Measurements from ENCODE around the gene TMPRSS15. TPM values are rescaled to one million over a fixed set of nuclear protein-coding genes. Genes with fewer than 3 reads are reported as not detected.

Gene TMPRSS15
- total RNA-seq, 4 donors from 2014 or later: not detected

DNA sequence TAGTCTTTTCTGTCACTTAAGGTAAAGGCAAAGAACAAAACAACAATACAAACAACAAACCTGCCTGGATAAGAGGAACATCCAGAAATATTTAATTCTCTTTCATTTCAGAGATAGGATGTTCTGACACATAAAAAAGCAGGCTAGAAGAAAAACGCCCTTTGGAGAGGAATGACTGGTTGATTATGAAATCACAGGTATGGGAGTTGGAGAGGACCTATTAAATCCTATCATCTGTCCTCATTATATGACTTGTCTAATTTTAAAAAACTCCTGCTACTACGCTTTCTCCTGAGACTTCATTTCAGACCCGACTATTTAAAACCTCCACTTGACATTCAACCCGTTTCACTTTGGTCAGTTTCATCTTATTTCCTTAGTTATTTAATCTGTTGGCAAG lies 54.1 kb downstream of the TMPRSS15 start:
- DNase-seq: no peak
- H3K4me3 ChIP-seq: no peak overlapping the region
- H3K36me3 ChIP-seq: no peaks in the 10 kb centered on the region
- 65 to 69% methylated on average over 4 of the region's 4 CpGs for WGBS, 2 donors (ENCODE audit: low coverage in 1 of 2)
- no peak overlapping the region for H3K27ac ChIP-seq
- TF ChIP-seq POLR2A (IDR thresholded peaks at IDR 0.05) (no peak), POLR2AphosphoS5 (IDR thresholded peaks at IDR 0.05) (no peak), EP300 (IDR thresholded peaks at IDR 0.05; ENCODE audit: low read depth) (no peak)
- TF ChIP-seq, protein P1, sequence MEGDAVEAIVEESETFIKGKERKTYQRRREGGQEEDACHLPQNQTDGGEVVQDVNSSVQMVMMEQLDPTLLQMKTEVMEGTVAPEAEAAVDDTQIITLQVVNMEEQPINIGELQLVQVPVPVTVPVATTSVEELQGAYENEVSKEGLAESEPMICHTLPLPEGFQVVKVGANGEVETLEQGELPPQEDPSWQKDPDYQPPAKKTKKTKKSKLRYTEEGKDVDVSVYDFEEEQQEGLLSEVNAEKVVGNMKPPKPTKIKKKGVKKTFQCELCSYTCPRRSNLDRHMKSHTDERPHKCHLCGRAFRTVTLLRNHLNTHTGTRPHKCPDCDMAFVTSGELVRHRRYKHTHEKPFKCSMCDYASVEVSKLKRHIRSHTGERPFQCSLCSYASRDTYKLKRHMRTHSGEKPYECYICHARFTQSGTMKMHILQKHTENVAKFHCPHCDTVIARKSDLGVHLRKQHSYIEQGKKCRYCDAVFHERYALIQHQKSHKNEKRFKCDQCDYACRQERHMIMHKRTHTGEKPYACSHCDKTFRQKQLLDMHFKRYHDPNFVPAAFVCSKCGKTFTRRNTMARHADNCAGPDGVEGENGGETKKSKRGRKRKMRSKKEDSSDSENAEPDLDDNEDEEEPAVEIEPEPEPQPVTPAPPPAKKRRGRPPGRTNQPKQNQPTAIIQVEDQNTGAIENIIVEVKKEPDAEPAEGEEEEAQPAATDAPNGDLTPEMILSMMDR (IDR thresholded peaks at IDR 0.05): no peak
- no peaks in the 10 kb centered on the region for H3K9me3 ChIP-seq
- intact Hi-C loops (cut with DNase I; ENCODE audit: low total_unique reads): no loop called here
- H3K4me1 ChIP-seq: no peaks in the 10 kb centered on the region
- H3K27me3 ChIP-seq: no peaks in the 10 kb centered on the region
- in situ Hi-C loops (cut with MboI; ENCODE audit: low pct_ligation_motif_present in 1 of 4, low pct_unique_long_range_greater_than_20kb in 1 of 4, low sequenced_read_pairs in 3 of 4): no loop called here

DNA sequence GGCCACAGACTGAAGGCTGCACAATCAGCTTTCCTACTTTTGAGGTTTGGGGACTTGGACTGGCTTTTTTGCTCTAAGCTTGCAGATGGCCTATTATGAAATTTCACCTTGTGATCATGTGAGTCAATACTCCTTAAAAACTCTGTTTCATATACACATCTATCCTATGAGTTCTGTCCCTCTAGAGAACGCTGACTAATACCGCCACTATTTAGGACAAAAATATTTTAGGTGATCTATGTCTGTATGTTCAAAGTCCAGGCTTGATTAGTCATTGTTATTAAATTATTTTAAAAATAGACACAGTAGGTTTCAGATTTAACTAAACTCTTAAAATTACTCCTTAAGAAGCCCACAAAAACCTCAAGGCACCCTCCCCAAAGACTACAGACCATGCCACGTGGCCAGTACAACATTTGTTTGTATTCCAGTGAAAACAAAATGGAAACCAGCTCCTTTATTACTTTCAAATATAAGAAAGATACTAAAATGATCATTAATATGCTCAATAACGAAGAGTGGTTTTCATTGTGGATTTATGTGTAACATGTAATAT lies 63.1 kb downstream of the TMPRSS15 start:
- intact Hi-C loops (cut with DNase I; ENCODE audit: low total_unique reads): no loop called here
- Histone ChIP-seq H3K36me3 (no peaks in the 10 kb centered on the region), H3K27ac (no peak overlapping the region), H3K27me3 (no peaks in the 10 kb centered on the region), H3K4me3 (no peak overlapping the region), H3K9me3 (no peaks in the 10 kb centered on the region), H3K4me1 (no peaks in the 10 kb centered on the region)
- 56 to 75% methylated on average over 4 of the region's 4 CpGs for WGBS, 2 donors (ENCODE audit: low coverage in 1 of 2)
- TF ChIP-seq POLR2A (IDR thresholded peaks at IDR 0.05) (no peak), EP300 (IDR thresholded peaks at IDR 0.05; ENCODE audit: low read depth) (no peak), POLR2AphosphoS5 (IDR thresholded peaks at IDR 0.05) (no peak)
- TF ChIP-seq, protein P1 (IDR thresholded peaks at IDR 0.05): no peak
- in situ Hi-C loops (cut with MboI; ENCODE audit: low pct_ligation_motif_present in 1 of 4, low pct_unique_long_range_greater_than_20kb in 1 of 4, low sequenced_read_pairs in 3 of 4): no loop called here
- DNase-seq: no peak

GRCh38 chr21:18335651-18336236 lies 67.8 kb downstream of the TMPRSS15 start:
- H3K27me3 ChIP-seq: no peaks in the 10 kb centered on the region
- WGBS, 2 donors (ENCODE audit: low coverage in 1 of 2): 82 to 92% methylated on average over 1 of the region's 1 CpG
- TF ChIP-seq, protein P1 (IDR thresholded peaks at IDR 0.05): no peak
- TF ChIP-seq POLR2A (IDR thresholded peaks at IDR 0.05) (no peak), POLR2AphosphoS5 (IDR thresholded peaks at IDR 0.05) (no peak), EP300 (IDR thresholded peaks at IDR 0.05; ENCODE audit: low read depth) (no peak)
- H3K4me1 ChIP-seq: no peaks in the 10 kb centered on the region
- in situ Hi-C loops (cut with MboI; ENCODE audit: low pct_ligation_motif_present in 1 of 4, low pct_unique_long_range_greater_than_20kb in 1 of 4, low sequenced_read_pairs in 3 of 4) (no loop called here), intact Hi-C loops (cut with DNase I; ENCODE audit: low total_unique reads) (no loop called here)
- H3K27ac ChIP-seq: no peak overlapping the region
- DNase-seq: no peak
- no peaks in the 10 kb centered on the region for H3K9me3 ChIP-seq
- no peak overlapping the region for H3K4me3 ChIP-seq
- no peaks in the 10 kb centered on the region for H3K36me3 ChIP-seq

DNA sequence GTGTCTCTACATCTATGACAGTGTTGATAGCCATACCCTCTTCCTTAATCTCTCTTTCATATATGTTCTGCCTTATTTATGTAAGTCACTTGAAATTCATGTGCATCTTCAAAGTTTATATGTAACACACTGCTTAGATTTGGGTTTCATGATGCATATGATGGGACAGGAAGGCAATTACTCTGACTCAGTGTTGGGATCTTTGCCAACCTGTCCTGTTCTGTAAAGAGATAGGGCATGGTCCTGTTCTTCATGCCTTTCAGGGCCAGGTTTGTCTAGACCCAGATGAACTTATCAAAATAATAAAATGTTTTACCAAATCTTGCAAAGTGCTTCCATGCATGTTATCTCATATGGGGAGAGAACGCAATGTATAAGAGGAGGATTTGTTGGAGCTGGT lies 69.5 kb downstream of the TMPRSS15 start:
- H3K4me1 ChIP-seq: no peaks in the 10 kb centered on the region
- H3K9me3 ChIP-seq: no peaks in the 10 kb centered on the region
- WGBS, 2 donors (ENCODE audit: low coverage in 1 of 2): 90 to 100% methylated on average over 1 of the region's 1 CpG
- in situ Hi-C loops (cut with MboI; ENCODE audit: low pct_ligation_motif_present in 1 of 4, low pct_unique_long_range_greater_than_20kb in 1 of 4, low sequenced_read_pairs in 3 of 4): no loop called here
- H3K4me3 ChIP-seq: no peak overlapping the region
- no peaks in the 10 kb centered on the region for H3K36me3 ChIP-seq
- H3K27me3 ChIP-seq: no peaks in the 10 kb centered on the region
- H3K27ac ChIP-seq: no peak overlapping the region
- no peak for DNase-seq
- TF ChIP-seq, protein P1 (IDR thresholded peaks at IDR 0.05): no peak
- intact Hi-C loops (cut with DNase I; ENCODE audit: low total_unique reads): no loop called here
